Gastroesophageal sphincter (tissue), 3 donors: Measurements from ENCODE around the gene VEGFA.

ENCODE experiments used
- EP300 ChIP-seq: sonication (generic); formaldehyde crosslinking; IDR thresholded peaks from one replicate; pipeline ENCODE4 v1.6.1; 2017; ENCODE audit warnings: antibody characterized with exemption, mild to moderate bottlenecking
- POLR2A ChIP-seq, 2 donors: fragments of 450-650 bp; IDR thresholded peaks; one replicate each; pipeline ENCODE4 v1.6.1; 2017; ENCODE audit warnings: antibody characterized with exemption in 2 of 2, mild to moderate bottlenecking in 2 of 2, moderate library complexity in 1 of 2
- TF ChIP-seq, protein P1 (sequence below), 4 experiments: fragments of 200-600 bp in 2 of 4; fragments of 450-650 bp in 2 of 4; sonication (generic) in 1 of 4; IDR thresholded peaks; one replicate each; pipeline ENCODE4 v1.5.1; 2017 to 2019; ENCODE audit warnings: antibody characterized with exemption in 4 of 4, mild to moderate bottlenecking in 2 of 4, moderate library complexity in 2 of 4

DNA sequence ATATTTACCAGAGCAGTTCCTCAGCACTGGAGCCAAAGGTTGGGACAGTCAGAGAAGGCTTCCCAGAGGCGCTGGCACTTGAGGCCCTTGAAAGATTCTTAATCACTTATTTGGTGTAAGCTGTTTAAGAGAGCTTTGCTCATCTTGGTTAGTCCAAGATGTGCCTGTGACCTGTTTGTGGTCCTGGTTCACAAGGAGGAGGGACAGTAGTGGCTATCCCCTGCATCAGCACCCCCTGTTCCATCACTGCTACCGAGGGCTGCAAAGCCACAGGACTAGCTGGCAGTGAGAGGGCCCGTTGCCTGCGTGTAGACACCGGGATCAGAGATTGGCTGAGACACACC, 35.7 kb downstream of the VEGFA start:
- TF ChIP-seq, protein P1, sequence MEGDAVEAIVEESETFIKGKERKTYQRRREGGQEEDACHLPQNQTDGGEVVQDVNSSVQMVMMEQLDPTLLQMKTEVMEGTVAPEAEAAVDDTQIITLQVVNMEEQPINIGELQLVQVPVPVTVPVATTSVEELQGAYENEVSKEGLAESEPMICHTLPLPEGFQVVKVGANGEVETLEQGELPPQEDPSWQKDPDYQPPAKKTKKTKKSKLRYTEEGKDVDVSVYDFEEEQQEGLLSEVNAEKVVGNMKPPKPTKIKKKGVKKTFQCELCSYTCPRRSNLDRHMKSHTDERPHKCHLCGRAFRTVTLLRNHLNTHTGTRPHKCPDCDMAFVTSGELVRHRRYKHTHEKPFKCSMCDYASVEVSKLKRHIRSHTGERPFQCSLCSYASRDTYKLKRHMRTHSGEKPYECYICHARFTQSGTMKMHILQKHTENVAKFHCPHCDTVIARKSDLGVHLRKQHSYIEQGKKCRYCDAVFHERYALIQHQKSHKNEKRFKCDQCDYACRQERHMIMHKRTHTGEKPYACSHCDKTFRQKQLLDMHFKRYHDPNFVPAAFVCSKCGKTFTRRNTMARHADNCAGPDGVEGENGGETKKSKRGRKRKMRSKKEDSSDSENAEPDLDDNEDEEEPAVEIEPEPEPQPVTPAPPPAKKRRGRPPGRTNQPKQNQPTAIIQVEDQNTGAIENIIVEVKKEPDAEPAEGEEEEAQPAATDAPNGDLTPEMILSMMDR (IDR thresholded peaks at IDR 0.05) = no peak
- no peak for TF ChIP-seq POLR2A (IDR thresholded peaks at IDR 0.05)
- TF ChIP-seq EP300 = no peak
